Karpas-422 (cell line): ENCODE measurements around the gene FAM180A. TPM values are rescaled to one million over a fixed set of nuclear protein-coding genes. Genes with fewer than 3 reads are reported as not detected.
A peak's percentile ranks its signal among the peaks of the same experiment; 100 is the strongest.

Experiments
- DNase-seq: peaks from one replicate; pipeline ENCODE4 v3.0.0-alpha.2; 2015
- H2AFZ ChIP-seq: fragments of 200-600 bp; sonication (generic); 2 replicates; pipeline ENCODE4 v1.6.1; 2014; ENCODE audit warnings: antibody characterized with exemption, low read length, mixed read lengths
- H3K27ac ChIP-seq: fragments of 200-600 bp; sonication (generic); 2 replicates; pipeline ENCODE4 v1.5.1; 2014; ENCODE audit warnings: mild to moderate bottlenecking, low read length, moderate library complexity
- H3K27me3 ChIP-seq: fragments of 200-600 bp; sonication (generic); 2 replicates; pipeline ENCODE4 v1.6.1; 2014; ENCODE audit warnings: low read length, mixed read lengths
- H3K36me3 ChIP-seq: fragments of 200-600 bp; sonication (generic); 2 replicates; pipeline ENCODE4 v1.6.1; 2014; ENCODE audit warnings: low read length, mixed read lengths; ENCODE audit not compliant: insufficient read depth
- H3K4me1 ChIP-seq: fragments of 200-600 bp; sonication (generic); 2 replicates; pipeline ENCODE4 v1.6.1; 2014; ENCODE audit warnings: mild to moderate bottlenecking, low read length, mixed read lengths
- H3K4me2 ChIP-seq: fragments of 200-600 bp; sonication (generic); 2 replicates; pipeline ENCODE4 v1.6.1; 2014; ENCODE audit warnings: low read length, low read depth, mild to moderate bottlenecking; ENCODE audit not compliant: poor library complexity, severe bottlenecking
- H3K4me3 ChIP-seq: fragments of 200-600 bp; sonication (generic); 2 replicates; pipeline ENCODE4 v1.5.1; 2014; ENCODE audit warnings: mild to moderate bottlenecking, antibody characterized with exemption, low read length, mixed read lengths
- H3K79me2 ChIP-seq: fragments of 200-600 bp; sonication (generic); 2 replicates; pipeline ENCODE4 v1.6.1; 2014; ENCODE audit warnings: mild to moderate bottlenecking, low read length, mixed read lengths
- H3K9ac ChIP-seq: fragments of 200-600 bp; sonication (generic); 2 replicates; pipeline ENCODE4 v1.6.0; 2014; ENCODE audit warnings: low read length
- H3K9me2 ChIP-seq: fragments of 200-600 bp; sonication (generic), shearing (Covaris generic); replicated peaks from 2 replicates; pipeline ENCODE4 v1.6.0; 2014; ENCODE audit warnings: mild to moderate bottlenecking, low read length, moderate library complexity; ENCODE audit not compliant: insufficient read depth
- H3K9me3 ChIP-seq: fragments of 300-700, 200-600 bp; sonication (generic); 2 replicates; pipeline ENCODE4 v1.6.1; 2014; ENCODE audit warnings: low read length, mixed read lengths
- H4K20me1 ChIP-seq: fragments of 200-600 bp; sonication (generic); 2 replicates; pipeline ENCODE4 v1.6.1; 2014; ENCODE audit warnings: mild to moderate bottlenecking, antibody characterized with exemption, low read length, low read depth; ENCODE audit not compliant: insufficient read depth
- total RNA-seq: library from RNA; depleted of rRNA; stranded (reverse); fragments of >200 nt; shearing (Covaris generic); gene quantifications from 2 replicates; pipeline ENCODE4 v1.2.3, GENCODE V29; 2014; ENCODE audit warnings: low replicate concordance

The FAM180A gene
- total RNA-seq, 1 experiment from 2014 or later = not detected

- Histone ChIP-seq H3K36me3 (no peaks in the 10 kb centered on the region), H3K4me3 (no peak overlapping the region), H3K4me1 (no peaks in the 10 kb centered on the region), H3K9me3 (no peaks in the 10 kb centered on the region), H3K9ac (no peak overlapping the region), H3K79me2 (no peaks in the 10 kb centered on the region), H4K20me1 (no peaks in the 10 kb centered on the region), H3K9me2 (no peaks in the 10 kb centered on the region), H3K27ac (no peak overlapping the region), H3K4me2 (no peak overlapping the region), H2AFZ (no peak overlapping the region), H3K27me3 (no peaks in the 10 kb centered on the region)
- DNase-seq = peak; percentile 46
Measured at GRCh38 chr7:135712182-135712782, 36.3 kb downstream of the FAM180A start.

DNA sequence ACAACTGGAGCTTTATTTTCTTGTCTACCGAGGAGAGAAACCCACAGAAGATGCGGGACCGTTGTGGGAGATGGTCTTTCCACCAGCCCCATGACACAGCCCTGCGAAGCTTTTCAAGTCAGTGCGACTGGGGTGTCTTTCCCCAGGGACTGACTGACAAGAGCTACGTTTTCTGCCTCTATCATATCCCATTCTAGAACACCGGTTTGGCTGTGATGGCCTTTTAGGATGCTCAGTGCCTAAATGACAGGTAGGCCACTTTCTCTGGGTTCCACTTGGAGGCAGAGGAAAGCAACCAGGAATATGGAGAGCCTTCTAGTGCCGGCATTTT is 37.5 kb downstream of the FAM180A start:
- H2AFZ ChIP-seq = no peak overlapping the region
- H3K4me3 ChIP-seq = no peak overlapping the region
- no peaks in the 10 kb centered on the region for H3K9me2 ChIP-seq
- H3K79me2 ChIP-seq = no peaks in the 10 kb centered on the region
- no peak for DNase-seq
- no peaks in the 10 kb centered on the region for H3K36me3 ChIP-seq
- no peak overlapping the region for H3K27ac ChIP-seq
- H4K20me1 ChIP-seq = no peaks in the 10 kb centered on the region
- no peaks in the 10 kb centered on the region for H3K9me3 ChIP-seq
- H3K4me1 ChIP-seq = no peaks in the 10 kb centered on the region
- no peaks in the 10 kb centered on the region for H3K27me3 ChIP-seq
- H3K9ac ChIP-seq = no peak overlapping the region
- no peak overlapping the region for H3K4me2 ChIP-seq

DNA sequence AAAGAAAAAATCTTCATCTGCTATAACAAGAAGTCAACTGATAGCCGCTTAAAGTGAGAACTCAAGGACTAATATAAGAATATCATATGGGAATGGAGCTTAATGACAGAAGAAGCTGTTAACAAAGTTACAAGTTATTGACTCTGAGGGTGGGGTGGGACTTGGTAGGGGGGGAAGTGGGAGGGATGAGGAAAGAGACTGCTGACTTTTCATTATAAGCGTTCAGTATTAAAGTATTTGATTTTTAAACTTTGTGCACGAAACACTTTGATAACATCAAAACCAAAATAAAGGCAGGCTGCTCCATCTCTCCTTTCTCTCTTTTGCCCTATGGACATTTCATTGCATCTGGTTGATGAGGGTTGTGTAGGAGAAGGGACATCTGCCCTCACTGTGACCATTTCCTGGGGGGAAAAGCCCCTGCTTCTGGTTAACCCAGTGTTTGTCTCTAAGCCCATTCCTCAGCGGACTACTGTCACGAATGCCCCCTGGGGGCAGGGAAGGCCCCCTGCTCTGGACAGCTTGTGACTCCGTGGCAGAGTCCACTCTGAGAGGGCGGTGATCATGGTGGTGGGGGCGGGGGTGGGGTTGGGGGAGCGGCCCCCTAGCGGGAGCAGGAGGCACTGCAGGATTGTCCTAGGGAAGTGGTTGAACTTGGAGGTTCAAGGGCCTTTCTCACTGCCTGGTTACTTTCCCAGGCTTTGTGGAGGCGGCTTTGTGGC is 38.0 kb downstream of the FAM180A start:
- H3K36me3 ChIP-seq = no peaks in the 10 kb centered on the region
- peak; percentile 71 for DNase-seq
- H3K9me2 ChIP-seq = no peaks in the 10 kb centered on the region
- no peaks in the 10 kb centered on the region for H3K27me3 ChIP-seq
- no peaks in the 10 kb centered on the region for H4K20me1 ChIP-seq
- no peak overlapping the region for H3K27ac ChIP-seq
- no peaks in the 10 kb centered on the region for H3K79me2 ChIP-seq
- H3K4me1 ChIP-seq = no peaks in the 10 kb centered on the region
- no peak overlapping the region for H3K9ac ChIP-seq
- H3K4me3 ChIP-seq = no peak overlapping the region
- H3K4me2 ChIP-seq = no peak overlapping the region
- no peaks in the 10 kb centered on the region for H3K9me3 ChIP-seq
- no peak overlapping the region for H2AFZ ChIP-seq

- no peak for DNase-seq
- H3K9ac ChIP-seq = no peak overlapping the region
Measured at GRCh38 chr7:135709508-135709907, 39.1 kb downstream of the FAM180A start.

DNA sequence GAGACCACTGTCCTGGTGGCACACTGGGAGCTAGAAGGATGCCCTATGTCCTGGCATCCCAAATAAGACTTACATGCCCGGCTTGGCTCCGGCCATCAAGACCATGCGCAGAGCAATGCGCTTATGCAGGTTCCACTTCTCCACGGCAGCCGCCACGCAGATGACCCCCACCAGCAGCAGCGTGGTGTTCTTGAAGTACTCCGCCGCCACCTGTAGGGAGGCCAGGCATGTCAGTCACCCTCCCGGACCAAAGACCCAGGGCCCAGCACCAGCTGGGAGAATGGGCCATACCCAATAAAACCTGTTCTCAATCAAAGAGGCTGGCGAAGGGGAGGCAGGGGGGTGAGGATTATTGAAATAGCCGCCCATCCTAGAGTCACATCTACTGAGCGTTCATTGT is 40.6 kb downstream of the FAM180A start:
- no peak for DNase-seq
- Histone ChIP-seq H3K27me3 (no peaks in the 10 kb centered on the region), H3K79me2 (no peaks in the 10 kb centered on the region), H3K9me3 (no peaks in the 10 kb centered on the region), H3K4me3 (no peak overlapping the region), H3K36me3 (no peaks in the 10 kb centered on the region), H3K27ac (no peak overlapping the region), H3K4me1 (no peaks in the 10 kb centered on the region), H3K9me2 (no peaks in the 10 kb centered on the region), H3K9ac (no peak overlapping the region), H3K4me2 (no peak overlapping the region), H2AFZ (no peak overlapping the region), H4K20me1 (no peaks in the 10 kb centered on the region)

More at GRCh38 chr7:135709508-135709907, 39.1 kb downstream of the FAM180A start:
- Histone ChIP-seq H3K9me2 (no peaks in the 10 kb centered on the region), H2AFZ (no peak overlapping the region), H3K27me3 (no peaks in the 10 kb centered on the region), H3K36me3 (no peaks in the 10 kb centered on the region), H3K9me3 (no peaks in the 10 kb centered on the region), H4K20me1 (no peaks in the 10 kb centered on the region), H3K27ac (no peak overlapping the region), H3K4me3 (no peak overlapping the region), H3K4me1 (no peaks in the 10 kb centered on the region), H3K4me2 (no peak overlapping the region), H3K79me2 (no peaks in the 10 kb centered on the region)

DNA sequence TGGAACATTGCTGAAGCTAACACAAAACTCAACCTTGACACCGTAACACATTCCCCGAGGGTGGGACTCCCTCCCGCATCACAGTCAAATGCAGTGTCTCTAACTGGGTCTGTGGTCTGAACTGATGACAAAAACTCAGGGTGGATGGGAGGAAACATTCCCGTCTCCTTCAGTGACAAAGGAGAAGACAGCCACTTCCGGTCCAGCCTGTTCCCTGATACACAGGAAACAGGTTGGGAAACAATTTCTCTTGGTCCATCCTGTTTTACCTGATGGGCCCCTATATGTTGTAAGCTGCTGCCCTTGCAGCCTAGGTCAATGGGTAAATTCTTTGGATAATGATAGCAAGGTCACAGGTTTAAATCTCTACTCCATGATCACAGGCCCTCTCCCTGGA is 41.0 kb downstream of the FAM180A start:
- no peaks in the 10 kb centered on the region for H3K4me1 ChIP-seq
- H3K79me2 ChIP-seq = no peaks in the 10 kb centered on the region
- H3K9me3 ChIP-seq = no peaks in the 10 kb centered on the region
- no peak overlapping the region for H3K4me2 ChIP-seq
- no peaks in the 10 kb centered on the region for H4K20me1 ChIP-seq
- H3K9ac ChIP-seq = no peak overlapping the region
- no peaks in the 10 kb centered on the region for H3K36me3 ChIP-seq
- H3K27ac ChIP-seq = no peak overlapping the region
- H3K27me3 ChIP-seq = no peaks in the 10 kb centered on the region
- DNase-seq = no peak
- no peak overlapping the region for H3K4me3 ChIP-seq
- H2AFZ ChIP-seq = no peak overlapping the region
- H3K9me2 ChIP-seq = no peaks in the 10 kb centered on the region

GRCh38 chr7:135706858-135707569 is 41.6 kb downstream of the FAM180A start:
- Histone ChIP-seq H3K9me2 (no peaks in the 10 kb centered on the region), H3K27ac (no peak overlapping the region), H3K79me2 (no peaks in the 10 kb centered on the region), H4K20me1 (no peaks in the 10 kb centered on the region), H3K4me3 (no peak overlapping the region), H3K36me3 (no peaks in the 10 kb centered on the region), H3K4me2 (no peak overlapping the region), H2AFZ (no peak overlapping the region), H3K9me3 (no peaks in the 10 kb centered on the region), H3K9ac (no peak overlapping the region), H3K4me1 (no peaks in the 10 kb centered on the region), H3K27me3 (no peaks in the 10 kb centered on the region)
- DNase-seq = no peak

DNA sequence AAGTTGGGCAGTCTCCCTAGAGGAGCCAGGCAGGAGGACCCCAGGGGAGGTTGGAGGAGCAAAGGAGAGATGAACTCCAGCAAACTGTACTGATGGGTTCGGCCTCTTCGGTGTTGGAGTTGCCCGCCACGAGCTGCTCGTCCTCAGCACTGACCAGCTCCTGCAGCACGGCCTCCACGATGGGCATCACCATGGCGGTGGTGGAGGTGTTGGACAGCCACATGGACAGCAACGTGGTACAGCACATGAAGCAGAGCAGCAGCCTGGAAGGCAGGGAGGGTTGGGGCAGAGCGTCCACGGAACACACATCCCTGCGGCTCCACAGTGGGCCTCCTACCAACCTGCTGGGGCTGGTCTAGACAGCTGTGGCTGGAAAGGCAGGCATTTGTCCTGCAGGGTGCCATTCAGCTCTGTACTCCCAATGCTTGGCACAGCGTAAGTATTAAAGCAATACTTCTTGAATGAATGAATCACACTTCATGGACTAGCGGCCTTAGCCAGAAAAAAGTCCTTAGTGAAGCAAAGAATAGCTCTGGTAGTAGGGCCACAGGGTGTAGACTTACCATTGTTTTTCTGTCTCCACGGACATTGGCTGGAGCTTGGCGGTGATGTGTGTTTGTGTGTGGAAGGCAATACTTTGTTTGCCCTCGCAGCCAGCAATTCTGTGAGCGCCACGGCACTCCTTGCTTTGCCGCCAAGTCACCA is 42.4 kb downstream of the FAM180A start:
- Histone ChIP-seq H3K9me2 (no peaks in the 10 kb centered on the region), H3K9ac (no peak overlapping the region), H2AFZ (no peak overlapping the region), H3K36me3 (no peaks in the 10 kb centered on the region), H3K27me3 (no peaks in the 10 kb centered on the region), H3K4me1 (no peaks in the 10 kb centered on the region), H3K4me2 (no peak overlapping the region), H3K79me2 (no peaks in the 10 kb centered on the region), H4K20me1 (no peaks in the 10 kb centered on the region), H3K4me3 (no peak overlapping the region), H3K27ac (no peak overlapping the region), H3K9me3 (no peaks in the 10 kb centered on the region)
- DNase-seq = no peak
